ENCODE measurements around the gene FGF11. TPM values are rescaled to one million over a fixed set of nuclear protein-coding genes. Genes with fewer than 3 reads are reported as not detected.
A peak's percentile ranks its signal among the peaks of the same experiment; 100 is the strongest.

FGF11 gene
- total RNA-seq, 2 donors from 2014 or later = 0.68 TPM; not detected in 1

GRCh38 chr17:7445619-7445968 lies 6.3 kb downstream of the FGF11 start:
- peaks cover 11% of the 10 kb centered on the region for H3K27me3 ChIP-seq (replicated peaks; ENCODE audit: insufficient read depth)

GRCh38 chr17:7448461-7448860 lies 9.1 kb downstream of the FGF11 start:
- H3K4me1 ChIP-seq (ENCODE audit: control insufficient read depth in 1 of 2, low read depth in 2 of 2) = peaks cover 7 to 22% of the 10 kb centered on the region in 2 donors
- no peak overlapping the region for H3K4me3 ChIP-seq
- ATAC-seq (ENCODE audit: insufficient number of reproducible peaks, low FRiP score, low read depth) (no peak), DNase-seq (ENCODE audit: low spot score) (no peak)
- no peak overlapping the region for H3K27ac ChIP-seq
- no peaks in the 10 kb centered on the region for H3K36me3 ChIP-seq
- TF ChIP-seq CTCF (IDR thresholded peaks at IDR 0.05) = no peak
- peaks cover 11% of the 10 kb centered on the region for H3K27me3 ChIP-seq (replicated peaks; ENCODE audit: insufficient read depth)
- H3K9me3 ChIP-seq = no peaks in the 10 kb centered on the region

More at GRCh38 chr17:7445619-7445968, 6.3 kb downstream of the FGF11 start:
- ATAC-seq (ENCODE audit: insufficient number of reproducible peaks, low FRiP score, low read depth) (no peak), DNase-seq (ENCODE audit: low spot score) (no peak)
- Histone ChIP-seq H3K4me1 (ENCODE audit: control insufficient read depth in 1 of 2, low read depth in 2 of 2) (peaks cover 7 to 26% of the 10 kb centered on the region in 2 donors), H3K9me3 (no peaks in the 10 kb centered on the region), H3K27ac (no peak overlapping the region), H3K36me3 (no peaks in the 10 kb centered on the region), H3K4me3 (peak overlapping the region; percentile 71)
- TF ChIP-seq CTCF (IDR thresholded peaks at IDR 0.05) = no peak

GRCh38 chr17:7459961-7460545 lies 20.7 kb downstream of the FGF11 start:
- DNase-seq (ENCODE audit: low spot score) (no peak), ATAC-seq (ENCODE audit: insufficient number of reproducible peaks, low FRiP score, low read depth) (no peak)
- H3K4me1 ChIP-seq (ENCODE audit: control insufficient read depth in 1 of 2, low read depth in 2 of 2) = peaks cover 0 to 12% of the 10 kb centered on the region in 2 donors
- H3K27ac ChIP-seq = peak overlapping the region in 1 of 2 donors; percentile 19
- no peaks in the 10 kb centered on the region for H3K9me3 ChIP-seq
- no peak for TF ChIP-seq CTCF (IDR thresholded peaks at IDR 0.05)
- H3K4me3 ChIP-seq = no peak overlapping the region
- H3K36me3 ChIP-seq = peaks cover 31% of the 10 kb centered on the region
- no peaks in the 10 kb centered on the region for H3K27me3 ChIP-seq (replicated peaks; ENCODE audit: insufficient read depth)

GRCh38 chr17:7460850-7461660 lies 21.7 kb downstream of the FGF11 start:
- Histone ChIP-seq H3K27me3 (replicated peaks; ENCODE audit: insufficient read depth) (no peaks in the 10 kb centered on the region), H3K36me3 (peaks cover 37% of the 10 kb centered on the region), H3K27ac (no peak overlapping the region), H3K9me3 (no peaks in the 10 kb centered on the region), H3K4me1 (ENCODE audit: control insufficient read depth in 1 of 2, low read depth in 2 of 2) (peaks cover 0 to 16% of the 10 kb centered on the region in 2 donors), H3K4me3 (no peak overlapping the region)
- TF ChIP-seq CTCF (IDR thresholded peaks at IDR 0.05) = no peak
- no peak for ATAC-seq (ENCODE audit: insufficient number of reproducible peaks, low FRiP score, low read depth)
- DNase-seq (ENCODE audit: low spot score) = no peak

- Histone ChIP-seq H3K4me3 (no peak overlapping the region), H3K4me1 (ENCODE audit: control insufficient read depth in 1 of 2, low read depth in 2 of 2) (peaks cover 6 to 21% of the 10 kb centered on the region in 2 donors), H3K36me3 (peaks cover 37% of the 10 kb centered on the region), H3K9me3 (no peaks in the 10 kb centered on the region), H3K27me3 (replicated peaks; ENCODE audit: insufficient read depth) (no peaks in the 10 kb centered on the region), H3K27ac (no peak overlapping the region)
- ATAC-seq (ENCODE audit: insufficient number of reproducible peaks, low FRiP score, low read depth) (no peak), DNase-seq (ENCODE audit: low spot score) (no peak)
- TF ChIP-seq CTCF (IDR thresholded peaks at IDR 0.05) = no peak
Measured at GRCh38 chr17:7462474-7463371, 23.4 kb downstream of the FGF11 start.

Measured in thoracic aorta (tissue), 2 donors.